BE2C (cell line): ENCODE measurements around the gene GNE.

Experiments used
- DNase-seq: peaks from one replicate; pipeline ENCODE4 v3.0.0-alpha.2; 2020
- H3K27me3 ChIP-seq: fragments of 250-450 bp; sonication (Bioruptor Pico); 2 replicates; pipeline ENCODE4 v1.5.1; 2020; ENCODE audit warnings: mild to moderate bottlenecking
- H3K36me3 ChIP-seq: fragments of 250-450 bp; sonication (Bioruptor Pico); 2 replicates; pipeline ENCODE4 v1.5.1; 2020; ENCODE audit warnings: mild to moderate bottlenecking
- H3K4me1 ChIP-seq: fragments of 250-450 bp; sonication (Bioruptor Pico); 2 replicates; pipeline ENCODE4 v1.5.1; 2020
- H3K4me3 ChIP-seq: 2 replicates; pipeline ENCODE4 v1.5.1; 2011; ENCODE audit warnings: low read depth, low read length
- H3K9me3 ChIP-seq: fragments of 250-450 bp; sonication (Bioruptor Pico); 2 replicates; pipeline ENCODE4 v1.5.1; 2020
- TF ChIP-seq, protein P1 (sequence below): IDR thresholded peaks from 2 replicates; pipeline ENCODE4 v1.5.1; 2012; ENCODE audit warnings: mild to moderate bottlenecking, low read depth, low read length

The GNE gene

DNA sequence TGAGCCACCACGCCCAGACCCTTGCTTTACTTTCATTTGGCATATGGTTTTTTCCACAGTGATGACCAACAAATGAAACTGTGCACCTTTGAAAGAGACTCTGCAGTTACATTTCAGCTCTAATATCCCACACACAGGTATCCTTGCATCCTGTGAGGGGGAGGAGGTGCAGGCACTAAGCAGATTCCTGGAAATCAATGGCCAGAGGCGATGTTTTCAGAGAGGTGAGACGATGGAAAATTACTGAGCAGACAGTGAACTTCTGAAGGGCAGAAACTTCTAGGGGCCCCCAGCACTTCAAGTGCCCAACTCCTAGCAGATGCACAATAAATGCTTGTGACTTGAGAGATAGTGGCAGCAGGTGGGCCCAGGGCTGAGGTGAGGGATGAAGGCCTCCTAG lies 29.8 kb upstream of the GNE start:
- Histone ChIP-seq H3K36me3 (no peaks in the 10 kb centered on the region), H3K4me3 (no peak overlapping the region), H3K27me3 (no peaks in the 10 kb centered on the region), H3K4me1 (no peaks in the 10 kb centered on the region), H3K9me3 (no peaks in the 10 kb centered on the region)
- TF ChIP-seq, protein P1, sequence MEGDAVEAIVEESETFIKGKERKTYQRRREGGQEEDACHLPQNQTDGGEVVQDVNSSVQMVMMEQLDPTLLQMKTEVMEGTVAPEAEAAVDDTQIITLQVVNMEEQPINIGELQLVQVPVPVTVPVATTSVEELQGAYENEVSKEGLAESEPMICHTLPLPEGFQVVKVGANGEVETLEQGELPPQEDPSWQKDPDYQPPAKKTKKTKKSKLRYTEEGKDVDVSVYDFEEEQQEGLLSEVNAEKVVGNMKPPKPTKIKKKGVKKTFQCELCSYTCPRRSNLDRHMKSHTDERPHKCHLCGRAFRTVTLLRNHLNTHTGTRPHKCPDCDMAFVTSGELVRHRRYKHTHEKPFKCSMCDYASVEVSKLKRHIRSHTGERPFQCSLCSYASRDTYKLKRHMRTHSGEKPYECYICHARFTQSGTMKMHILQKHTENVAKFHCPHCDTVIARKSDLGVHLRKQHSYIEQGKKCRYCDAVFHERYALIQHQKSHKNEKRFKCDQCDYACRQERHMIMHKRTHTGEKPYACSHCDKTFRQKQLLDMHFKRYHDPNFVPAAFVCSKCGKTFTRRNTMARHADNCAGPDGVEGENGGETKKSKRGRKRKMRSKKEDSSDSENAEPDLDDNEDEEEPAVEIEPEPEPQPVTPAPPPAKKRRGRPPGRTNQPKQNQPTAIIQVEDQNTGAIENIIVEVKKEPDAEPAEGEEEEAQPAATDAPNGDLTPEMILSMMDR: no peak
- no peak for DNase-seq

DNA sequence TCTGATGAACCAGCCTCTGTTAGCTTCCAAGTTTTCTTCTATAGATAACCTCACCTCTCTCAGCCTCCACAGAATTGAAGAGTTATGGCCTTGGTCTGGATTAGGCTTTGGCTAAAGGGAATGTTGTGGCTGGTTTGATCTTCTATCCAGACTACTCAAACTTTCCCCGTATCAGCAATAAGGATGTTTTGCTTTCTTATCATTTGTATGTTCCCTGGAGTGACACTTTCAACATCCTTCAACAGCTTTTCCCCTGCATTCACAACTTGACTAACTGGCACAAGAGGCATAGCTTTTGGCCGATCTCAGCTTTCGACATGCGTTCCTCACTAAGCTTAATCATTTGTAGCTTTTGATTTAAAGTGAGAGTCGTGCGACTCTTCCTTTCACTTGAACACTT lies 28.1 kb upstream of the GNE start:
- H3K4me1 ChIP-seq: no peaks in the 10 kb centered on the region
- H3K4me3 ChIP-seq: no peak overlapping the region
- H3K27me3 ChIP-seq: no peaks in the 10 kb centered on the region
- TF ChIP-seq, protein P1: no peak
- no peak for DNase-seq
- no peaks in the 10 kb centered on the region for H3K9me3 ChIP-seq
- H3K36me3 ChIP-seq: no peaks in the 10 kb centered on the region

DNA sequence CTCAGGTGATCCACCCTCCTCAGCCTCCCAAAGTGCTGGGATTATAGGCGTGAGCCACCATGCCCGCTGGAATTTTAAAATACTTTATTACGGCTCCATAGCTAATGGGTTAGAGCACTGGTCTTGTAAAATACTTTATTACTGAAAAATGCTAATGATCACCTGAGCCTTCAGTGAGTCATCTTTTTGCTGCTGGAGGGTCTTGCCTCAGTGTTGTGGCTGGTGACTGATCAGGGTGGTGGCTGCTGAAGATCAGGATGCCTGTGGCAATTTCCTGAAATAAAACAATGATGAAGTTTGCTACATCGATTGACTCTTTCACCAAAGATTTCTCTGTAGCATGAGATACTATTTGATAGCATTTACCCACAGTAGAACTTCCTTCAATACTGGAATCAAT lies 26.0 kb upstream of the GNE start:
- H3K27me3 ChIP-seq: no peaks in the 10 kb centered on the region
- H3K9me3 ChIP-seq: no peaks in the 10 kb centered on the region
- TF ChIP-seq, protein P1: no peak
- H3K36me3 ChIP-seq: no peaks in the 10 kb centered on the region
- no peak overlapping the region for H3K4me3 ChIP-seq
- H3K4me1 ChIP-seq: no peaks in the 10 kb centered on the region
- no peak for DNase-seq

- Histone ChIP-seq H3K4me1 (no peaks in the 10 kb centered on the region), H3K9me3 (no peaks in the 10 kb centered on the region), H3K36me3 (no peaks in the 10 kb centered on the region), H3K27me3 (no peaks in the 10 kb centered on the region), H3K4me3 (no peak overlapping the region)
- no peak for DNase-seq
- TF ChIP-seq, protein P1: no peak
Observed at GRCh38 chr9:36282275-36282674, 24.0 kb upstream of the GNE start.

DNA sequence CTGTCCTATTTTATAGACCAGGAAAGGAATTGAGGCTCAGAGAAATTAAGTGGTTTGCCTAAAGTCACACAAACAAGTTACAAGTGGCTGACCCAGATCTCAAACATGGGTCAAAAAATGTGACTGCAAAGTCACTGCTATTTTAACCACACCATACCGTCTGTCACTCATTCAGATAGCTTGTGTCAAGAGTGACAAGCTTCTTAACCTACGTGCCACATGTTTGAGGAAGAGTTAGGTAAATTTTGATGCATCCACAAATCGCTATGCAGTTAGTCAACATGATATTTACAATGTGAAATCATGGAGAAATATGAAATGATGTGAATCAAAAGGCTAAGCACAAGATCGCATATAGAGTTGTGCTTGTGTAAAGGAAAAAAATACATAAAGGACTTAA lies 22.7 kb upstream of the GNE start:
- H3K4me3 ChIP-seq: no peak overlapping the region
- H3K27me3 ChIP-seq: no peaks in the 10 kb centered on the region
- TF ChIP-seq, protein P1: no peak
- H3K4me1 ChIP-seq: no peaks in the 10 kb centered on the region
- H3K9me3 ChIP-seq: no peaks in the 10 kb centered on the region
- no peak for DNase-seq
- H3K36me3 ChIP-seq: no peaks in the 10 kb centered on the region

GRCh38 chr9:36278243-36278642 lies 20.0 kb upstream of the GNE start:
- no peaks in the 10 kb centered on the region for H3K36me3 ChIP-seq
- H3K4me1 ChIP-seq: no peaks in the 10 kb centered on the region
- TF ChIP-seq, protein P1: no peak
- H3K4me3 ChIP-seq: no peak overlapping the region
- H3K9me3 ChIP-seq: no peaks in the 10 kb centered on the region
- no peaks in the 10 kb centered on the region for H3K27me3 ChIP-seq
- no peak for DNase-seq
